Measurements from ENCODE around the gene QSER1.
"Not testable (repeated sequence)": the region's sequence is repeated elsewhere in the genome, so short reads cannot be mapped to it uniquely, and the experiment has no call there.

QSER1 gene

DNA sequence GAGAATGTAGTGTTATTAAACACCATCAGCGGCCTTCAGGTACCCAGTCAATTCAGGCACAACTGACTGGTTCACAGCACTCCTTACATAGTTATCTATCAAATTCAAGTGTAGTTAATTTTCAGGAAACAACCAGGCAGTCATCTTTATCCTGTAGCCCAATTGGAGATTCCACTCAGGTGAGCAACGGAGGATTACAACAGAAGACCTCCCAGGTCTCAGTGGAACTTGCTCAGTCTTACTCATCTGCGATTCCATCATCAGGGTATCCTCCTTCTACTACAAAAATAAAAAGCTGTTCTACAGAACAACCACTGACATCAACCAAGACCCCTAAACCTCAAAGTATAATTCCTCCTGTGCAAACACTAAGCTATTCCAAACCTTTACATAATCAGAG is 39.6 kb downstream of the QSER1 start:
- no peak for DNase-seq (ENCODE audit: low read depth in 2 of 2)

DNA sequence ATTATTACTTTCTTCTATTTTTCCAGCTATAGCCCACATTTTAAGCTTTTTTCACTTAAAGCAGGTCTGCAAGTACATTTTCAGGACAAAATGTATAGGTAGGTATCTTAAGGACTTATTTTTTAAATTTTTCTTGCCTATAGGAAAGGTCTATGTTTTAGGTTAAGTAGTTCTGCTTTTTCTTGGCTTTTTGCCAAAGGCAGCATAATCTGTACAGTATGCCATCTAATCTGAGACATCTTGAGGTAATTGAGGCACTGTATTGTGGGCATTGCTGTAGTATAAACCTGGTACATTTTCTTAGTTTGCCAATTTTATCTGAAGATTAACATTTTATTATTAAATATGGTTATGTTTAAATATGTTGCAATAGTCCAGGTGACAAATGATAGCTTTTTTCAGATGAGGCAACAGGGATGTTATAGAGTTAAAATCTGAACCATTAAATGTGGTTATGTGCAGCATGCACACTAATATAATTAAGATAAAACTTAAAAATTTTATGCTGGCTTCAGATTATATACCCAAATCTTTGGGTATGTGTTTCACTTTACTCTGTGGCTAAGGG is 42.9 kb downstream of the QSER1 start:
- DNase-seq (ENCODE audit: low read depth in 2 of 2), result no peak

GRCh38 chr11:32936178-32936577 is 43.6 kb downstream of the QSER1 start:
- DNase-seq (ENCODE audit: low read depth in 2 of 2), result not testable (repeated sequence)

- DNase-seq (ENCODE audit: low read depth in 2 of 2), result not testable (repeated sequence)
Observed at GRCh38 chr11:32937283-32937682, 44.7 kb downstream of the QSER1 start.

- DNase-seq (ENCODE audit: low read depth in 2 of 2), result no peak
Observed at GRCh38 chr11:32939046-32939445, 46.4 kb downstream of the QSER1 start.

- DNase-seq (ENCODE audit: low read depth in 2 of 2), result no peak
Observed at GRCh38 chr11:32939866-32940265, 47.3 kb downstream of the QSER1 start.

DNA sequence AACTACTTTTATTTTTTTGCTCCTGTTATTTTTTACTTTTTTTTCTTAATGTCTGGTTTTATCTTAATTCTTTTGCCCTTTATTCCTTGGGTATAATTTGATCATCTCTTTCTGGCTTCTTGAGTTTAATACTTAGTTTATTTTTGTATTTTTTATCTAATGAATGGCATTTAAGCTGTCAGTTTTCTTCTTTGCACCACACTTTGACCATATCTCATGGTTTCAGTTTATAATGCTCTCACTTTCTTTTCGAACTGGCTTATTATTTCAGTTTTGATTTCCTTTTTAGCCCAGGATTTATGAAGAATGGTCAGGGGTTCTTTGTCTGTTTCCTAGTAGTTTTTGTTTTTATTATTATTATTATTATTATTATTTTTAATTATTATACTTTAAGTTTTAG is 48.3 kb downstream of the QSER1 start:
- DNase-seq (ENCODE audit: low read depth in 2 of 2), result no peak

DNA sequence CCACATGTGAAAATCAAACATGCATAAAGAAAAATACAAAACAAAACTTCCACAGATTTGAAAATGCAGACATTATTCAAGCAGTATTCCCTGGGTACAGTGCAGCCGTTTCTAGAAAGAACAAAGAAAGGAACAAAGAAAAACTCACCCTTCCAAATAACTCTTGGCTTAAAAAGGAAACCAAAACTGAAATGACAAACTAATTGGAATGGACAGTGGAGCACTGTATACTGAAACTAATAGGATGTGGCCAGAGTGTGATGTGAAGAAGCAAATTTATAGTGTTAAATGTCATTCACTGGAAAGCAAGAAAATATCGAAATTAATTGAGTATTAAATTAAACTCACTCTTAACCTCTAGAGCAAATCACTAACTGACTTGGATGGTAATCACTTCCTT is 55.4 kb downstream of the QSER1 start:
- no peak for DNase-seq (ENCODE audit: low read depth in 2 of 2)

DNA sequence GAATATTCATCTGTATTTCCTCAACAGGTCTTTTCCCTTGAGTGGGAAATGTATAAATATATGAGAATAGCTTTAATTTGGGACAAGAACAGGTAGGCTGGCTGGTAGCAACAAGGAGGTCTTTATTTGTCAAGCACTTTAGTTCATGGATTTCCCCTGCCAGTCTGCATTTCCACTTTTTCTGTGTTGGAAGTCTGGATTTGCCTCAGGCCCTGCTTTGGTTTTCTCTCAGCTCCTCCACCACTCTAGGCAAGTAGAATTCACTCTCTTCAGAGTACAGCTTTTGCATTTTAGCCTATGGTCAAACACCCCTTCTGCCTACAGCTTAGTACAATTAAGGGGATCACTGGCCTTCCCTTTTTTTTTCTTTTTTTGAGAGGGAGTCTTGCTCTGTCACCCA is 57.1 kb downstream of the QSER1 start:
- DNase-seq (ENCODE audit: low read depth in 2 of 2), result no peak

DNA sequence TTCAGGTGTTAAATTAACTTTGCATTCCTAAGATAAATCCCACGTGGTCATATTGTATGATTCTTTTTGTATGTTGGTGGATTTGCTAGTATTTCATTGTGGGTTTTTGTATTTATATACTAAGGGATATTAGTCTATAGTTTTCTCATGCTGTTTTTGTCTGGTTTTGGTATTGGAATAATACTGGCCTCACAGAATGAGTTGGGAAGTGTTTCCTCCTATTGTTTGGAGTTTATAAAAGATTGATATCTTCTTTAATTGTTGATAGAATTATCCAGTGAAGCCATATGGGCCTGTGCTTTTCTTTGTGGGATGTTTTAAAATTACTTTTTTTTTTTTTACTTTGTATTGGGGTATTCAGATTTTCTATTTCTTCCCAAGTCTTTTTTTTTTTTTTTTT is 59.8 kb downstream of the QSER1 start:
- no peak for DNase-seq (ENCODE audit: low read depth in 2 of 2)

DNA sequence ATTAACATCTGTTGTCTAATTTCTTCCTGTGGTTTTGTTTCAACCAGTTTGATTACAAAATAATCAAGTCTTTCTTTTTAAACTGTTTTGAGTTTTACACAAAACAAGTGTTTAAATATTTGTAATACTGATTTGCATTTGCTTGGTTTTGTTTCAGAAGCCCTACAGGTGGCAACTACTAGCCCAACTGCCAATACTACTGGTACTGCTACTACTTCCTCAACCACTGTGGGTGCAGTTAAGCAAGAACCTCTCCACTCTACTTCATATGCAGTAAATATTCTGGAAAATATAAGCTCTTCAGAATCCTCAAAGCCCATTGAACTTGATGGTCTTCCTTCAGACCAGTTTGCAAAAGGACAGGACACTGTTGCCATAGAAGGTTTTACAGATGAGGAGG is 61.1 kb downstream of the QSER1 start:
- no peak for DNase-seq (ENCODE audit: low read depth in 2 of 2)

- no peak for DNase-seq (ENCODE audit: low read depth in 2 of 2)
Observed at GRCh38 chr11:32960553-32961164, 68.0 kb downstream of the QSER1 start.

- DNase-seq (ENCODE audit: low read depth in 2 of 2), result no peak
Observed at GRCh38 chr11:32962016-32962415, 69.4 kb downstream of the QSER1 start.

DNA sequence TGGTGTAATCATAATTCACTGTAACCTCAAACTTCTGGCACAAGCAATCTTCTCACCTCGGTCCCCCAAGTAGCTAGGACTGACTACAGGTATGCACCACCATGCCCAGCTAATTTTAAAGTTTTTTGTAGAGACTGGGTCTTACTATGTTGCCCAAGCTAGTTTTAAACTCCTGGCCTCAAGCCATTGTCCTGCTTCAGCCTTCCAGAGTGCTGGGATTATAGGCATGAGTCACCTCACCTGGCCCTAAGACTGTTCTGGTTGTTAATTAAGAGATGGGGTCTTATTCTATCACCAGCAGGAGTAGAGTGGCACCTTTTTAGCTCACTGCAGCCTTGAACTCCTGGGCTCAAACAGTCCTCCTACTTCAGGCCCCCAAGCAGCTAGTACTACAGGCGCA is 71.1 kb downstream of the QSER1 start:
- DNase-seq (ENCODE audit: low read depth in 2 of 2), result no peak

DNA sequence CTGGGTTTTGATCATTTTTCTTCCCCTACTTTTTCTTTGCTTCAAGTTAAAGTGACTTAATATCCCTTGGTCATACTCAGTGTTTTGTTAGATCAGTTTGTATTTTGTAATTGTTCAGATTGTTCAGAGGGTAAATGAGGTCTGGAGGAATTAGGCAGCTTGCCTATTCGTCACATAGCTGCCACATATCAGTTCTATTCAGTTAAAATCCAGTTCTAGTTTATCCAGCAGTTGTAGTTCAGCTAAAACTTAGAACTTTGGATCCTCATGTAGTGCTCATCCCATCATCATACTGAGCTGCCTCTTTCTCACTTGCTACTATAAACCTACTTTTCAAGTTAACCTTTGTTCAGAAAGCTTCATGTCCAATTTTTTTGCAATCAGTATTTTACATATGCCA is 75.9 kb downstream of the QSER1 start:
- DNase-seq (ENCODE audit: low read depth in 2 of 2), result no peak

DNA sequence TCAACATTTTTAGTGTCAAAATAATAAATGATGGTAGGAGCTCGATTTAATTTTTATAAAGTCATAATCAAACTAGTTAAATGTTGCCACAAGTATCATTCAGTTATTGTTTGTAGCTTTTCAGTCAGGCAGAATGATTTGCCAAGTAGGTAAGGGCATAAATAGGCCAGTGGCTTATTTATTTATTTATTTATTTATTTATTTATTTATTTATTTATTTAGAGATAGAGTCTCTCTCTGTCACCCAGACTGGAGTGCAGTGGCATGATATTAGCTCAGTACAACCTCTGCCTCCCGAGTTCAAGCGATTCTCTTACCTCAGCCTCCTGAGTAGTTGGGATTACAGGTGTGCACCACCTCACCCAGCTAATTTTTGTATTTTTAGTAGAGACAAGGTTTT is 79.6 kb downstream of the QSER1 start:
- DNase-seq (ENCODE audit: low read depth in 2 of 2), result not testable (repeated sequence)

GRCh38 chr11:32972781-32973180 is 80.2 kb downstream of the QSER1 start:
- DNase-seq (ENCODE audit: low read depth in 2 of 2), result no peak

DNA sequence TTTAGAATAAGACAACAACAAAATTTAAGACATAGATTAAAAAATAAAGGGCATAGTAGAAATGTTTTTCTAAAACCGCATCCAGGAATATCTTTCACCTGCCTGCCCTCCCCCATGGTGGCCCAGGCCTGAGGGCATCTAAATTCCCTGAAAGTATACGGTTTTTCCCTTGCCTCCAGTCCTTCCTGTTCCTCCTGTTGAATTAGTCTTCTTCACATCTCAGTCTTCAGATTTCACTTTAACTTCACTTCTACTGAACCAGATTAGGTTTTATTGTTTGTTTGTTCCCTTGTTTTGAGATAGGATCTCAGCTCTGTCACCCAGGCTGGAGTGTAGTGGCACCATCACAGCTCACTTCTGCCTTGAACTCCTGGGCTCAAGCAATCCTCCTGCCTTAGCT is 90.0 kb downstream of the QSER1 start:
- no peak for DNase-seq (ENCODE audit: low read depth in 2 of 2)

DNA sequence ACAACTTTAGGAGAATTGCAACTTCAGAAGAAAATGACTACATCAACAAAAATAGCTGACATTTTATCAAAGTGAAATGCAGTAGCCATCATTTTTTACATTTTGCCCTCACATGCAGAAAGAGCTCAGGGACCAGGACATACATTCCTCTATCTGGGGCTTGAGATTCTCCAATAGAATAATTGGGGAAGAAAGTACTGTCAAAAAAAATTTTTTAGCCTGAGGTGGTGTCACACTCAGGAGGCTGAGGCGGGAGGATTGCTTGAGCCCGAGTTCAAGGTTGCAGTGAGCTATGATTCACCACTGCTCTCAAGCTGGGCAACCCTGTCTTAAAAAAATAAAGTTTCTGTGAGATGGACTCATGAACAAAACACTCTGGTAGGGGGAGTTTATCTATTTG is 90.9 kb downstream of the QSER1 start:
- DNase-seq (ENCODE audit: low read depth in 2 of 2), result no peak

DNA sequence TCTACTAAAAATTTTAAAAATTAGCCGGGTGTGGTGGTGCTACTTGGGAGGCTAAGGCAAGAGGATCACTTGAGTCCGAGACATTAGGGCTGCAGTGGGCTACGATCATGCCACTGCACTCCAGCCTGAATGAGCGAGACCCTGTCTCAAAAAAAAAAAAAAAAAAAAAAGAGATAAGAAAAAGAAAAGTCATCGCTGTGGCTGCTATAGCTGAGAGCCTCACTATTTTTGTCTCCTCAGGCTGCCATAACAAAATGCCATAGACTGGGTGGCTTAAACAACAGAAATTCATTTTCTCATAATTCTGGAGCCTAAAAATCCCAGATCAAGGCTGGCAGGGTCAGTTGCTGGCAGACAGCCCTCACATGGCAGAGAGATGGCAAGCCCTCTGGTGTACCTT is 93.0 kb downstream of the QSER1 start:
- no peak for DNase-seq (ENCODE audit: low read depth in 2 of 2)

DNA sequence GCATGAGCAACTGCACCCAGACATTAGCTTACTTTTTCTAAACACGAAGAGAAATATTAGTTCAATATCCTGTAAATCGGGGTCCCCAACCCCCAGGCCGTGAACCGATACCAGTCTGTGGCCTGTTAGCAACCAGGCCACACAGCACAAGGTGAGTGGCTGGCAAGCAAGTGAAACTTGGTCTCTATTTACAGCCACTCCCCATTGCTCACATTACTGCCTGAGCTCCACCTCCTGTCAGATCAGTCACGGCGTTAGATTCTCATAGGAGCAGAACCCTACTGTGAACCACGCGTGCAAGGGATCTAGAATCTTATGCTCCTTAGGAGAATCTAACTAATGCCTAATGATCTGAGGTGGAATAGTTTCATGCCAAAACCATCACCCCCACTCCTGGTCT is 95.2 kb downstream of the QSER1 start:
- no peak for DNase-seq (ENCODE audit: low read depth in 2 of 2)

DNA sequence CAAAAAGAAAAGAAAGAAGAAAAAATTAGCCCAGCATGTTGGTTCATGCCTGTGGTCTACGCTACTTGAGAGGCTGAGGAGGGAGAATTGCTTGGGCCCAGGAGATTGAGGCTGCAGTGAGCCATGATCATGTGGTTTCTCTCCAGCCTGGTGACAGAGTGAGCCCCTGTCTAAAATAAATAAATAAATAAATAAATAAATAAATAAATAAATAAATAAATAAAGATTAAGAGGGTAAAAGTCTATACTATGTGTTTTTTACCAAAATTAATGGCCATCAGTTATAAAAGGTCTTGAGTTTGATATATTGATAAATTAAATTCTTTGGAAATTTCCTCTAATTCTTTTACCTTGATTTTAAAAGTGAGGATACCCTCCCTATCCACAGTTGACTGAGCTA is 97.9 kb downstream of the QSER1 start:
- DNase-seq (ENCODE audit: low read depth in 2 of 2), result no peak

DNA sequence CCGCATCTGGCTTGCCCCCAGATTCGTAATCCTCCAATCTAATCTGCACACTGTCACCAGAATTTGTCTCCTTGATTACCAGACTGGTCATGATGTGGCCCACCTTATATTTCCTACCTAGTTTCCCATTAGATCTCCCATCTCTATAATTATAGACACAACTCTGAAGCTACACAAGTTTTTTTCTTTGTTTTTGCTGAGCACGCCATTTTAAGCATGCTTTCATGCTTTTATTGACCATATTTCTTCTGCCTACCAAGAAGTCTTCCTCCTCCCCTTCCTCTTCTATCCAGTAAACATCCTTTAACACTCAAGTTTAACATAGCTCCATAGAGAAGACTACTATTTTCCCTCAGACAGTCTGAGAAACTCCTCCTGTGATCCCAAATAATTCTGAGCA is 98.8 kb downstream of the QSER1 start:
- no peak for DNase-seq (ENCODE audit: low read depth in 2 of 2)

GRCh38 chr11:32991898-32992297 is 99.3 kb downstream of the QSER1 start:
- DNase-seq (ENCODE audit: low read depth in 2 of 2), result no peak

Data from stimulated activated CD4-positive, alpha-beta T cell treated with anti-CD3 and anti-CD28 coated beads, Interleukin-1b, Interleukin-23, amount 100 ng/mL, for 1 hour (primary cell).